Lower leg skin (tissue), 3 donors: ENCODE data around the gene SF3A2.

ENCODE experiments used
- POLR2A ChIP-seq, 2 donors: fragments of 450-650 bp; IDR thresholded peaks; one replicate each; pipeline ENCODE4 v1.6.1; 2016 to 2017; ENCODE audit warnings: antibody characterized with exemption in 2 of 2, mild to moderate bottlenecking in 1 of 2, moderate library complexity in 1 of 2
- TF ChIP-seq, protein P1 (sequence below), 3 donors: fragments of 450-650 bp; IDR thresholded peaks; one replicate each; pipeline ENCODE4 v1.5.1; 2016; ENCODE audit warnings: antibody characterized with exemption in 3 of 3, mild to moderate bottlenecking in 3 of 3, moderate library complexity in 2 of 3

DNA sequence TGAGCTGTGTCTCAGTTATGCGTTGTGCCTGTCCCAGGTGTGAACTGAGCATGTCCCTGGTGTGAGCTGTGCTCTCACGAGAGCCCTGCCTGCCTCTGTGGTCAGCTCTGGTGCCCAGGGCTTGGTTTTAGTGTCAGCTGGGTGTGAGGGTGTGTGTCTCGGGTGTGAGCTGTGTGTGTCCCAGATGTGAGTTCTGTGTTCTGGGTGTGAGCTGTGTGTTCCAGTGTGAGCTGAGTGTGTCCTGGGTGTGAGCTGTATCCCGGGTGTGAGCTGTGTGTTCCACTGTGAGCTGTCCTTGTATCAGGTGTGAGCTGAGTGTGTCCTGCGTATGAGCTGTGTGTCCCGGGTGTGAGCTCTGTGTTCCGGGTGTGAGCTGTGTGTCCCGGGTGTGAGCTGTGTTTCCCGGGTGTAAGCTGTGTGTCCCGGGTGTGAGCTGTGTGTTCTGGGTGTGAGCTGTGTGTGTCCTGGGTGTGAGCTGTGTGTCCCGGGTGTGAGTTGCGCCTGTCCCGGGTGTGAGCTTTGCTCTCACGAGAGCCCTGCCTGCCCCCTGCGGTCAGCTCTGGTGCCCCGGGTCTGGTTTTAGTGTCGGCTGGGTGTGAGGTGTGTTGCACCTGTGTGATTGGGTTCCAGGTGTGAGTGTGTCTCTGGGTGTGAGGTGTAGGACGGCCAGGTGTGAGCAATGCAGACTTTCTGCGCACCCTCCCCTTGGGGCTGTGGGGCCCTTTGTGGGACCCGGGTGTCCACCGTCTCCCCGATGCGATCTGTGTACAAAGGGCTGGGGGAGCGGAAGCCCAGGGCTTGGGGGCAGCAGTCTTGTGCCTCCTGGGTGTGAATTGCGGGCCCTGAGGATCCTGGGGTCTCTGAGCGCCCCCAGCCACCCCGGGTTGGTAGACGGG lies 52.4 kb downstream of the SF3A2 start:
- TF ChIP-seq, protein P1, sequence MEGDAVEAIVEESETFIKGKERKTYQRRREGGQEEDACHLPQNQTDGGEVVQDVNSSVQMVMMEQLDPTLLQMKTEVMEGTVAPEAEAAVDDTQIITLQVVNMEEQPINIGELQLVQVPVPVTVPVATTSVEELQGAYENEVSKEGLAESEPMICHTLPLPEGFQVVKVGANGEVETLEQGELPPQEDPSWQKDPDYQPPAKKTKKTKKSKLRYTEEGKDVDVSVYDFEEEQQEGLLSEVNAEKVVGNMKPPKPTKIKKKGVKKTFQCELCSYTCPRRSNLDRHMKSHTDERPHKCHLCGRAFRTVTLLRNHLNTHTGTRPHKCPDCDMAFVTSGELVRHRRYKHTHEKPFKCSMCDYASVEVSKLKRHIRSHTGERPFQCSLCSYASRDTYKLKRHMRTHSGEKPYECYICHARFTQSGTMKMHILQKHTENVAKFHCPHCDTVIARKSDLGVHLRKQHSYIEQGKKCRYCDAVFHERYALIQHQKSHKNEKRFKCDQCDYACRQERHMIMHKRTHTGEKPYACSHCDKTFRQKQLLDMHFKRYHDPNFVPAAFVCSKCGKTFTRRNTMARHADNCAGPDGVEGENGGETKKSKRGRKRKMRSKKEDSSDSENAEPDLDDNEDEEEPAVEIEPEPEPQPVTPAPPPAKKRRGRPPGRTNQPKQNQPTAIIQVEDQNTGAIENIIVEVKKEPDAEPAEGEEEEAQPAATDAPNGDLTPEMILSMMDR (IDR thresholded peaks at IDR 0.05) = no peak
- no peak for TF ChIP-seq POLR2A (IDR thresholded peaks at IDR 0.05)
